Chondrocyte (in vitro differentiated cells): ENCODE measurements around the gene SBK2. TPM values are rescaled to one million over a fixed set of nuclear protein-coding genes. Genes with fewer than 3 reads are reported as not detected.
"Not testable (repeated sequence)": the region's sequence is repeated elsewhere in the genome, so short reads cannot be mapped to it uniquely, and the experiment has no call there.

ENCODE experiments used
- DNase-seq: peaks from one replicate; pipeline ENCODE4 v3.0.0; 2021; ENCODE audit warnings: mixed read lengths, low spot score
- H3K27ac Mint-ChIP-seq: one replicate; pipeline ENCODE4 v1.8.0; 2021; ENCODE audit warnings: mild to moderate bottlenecking, moderate library complexity, mixed read lengths; ENCODE audit not compliant: unreplicated experiment
- H3K27me3 Mint-ChIP-seq: 2 replicates; pipeline ENCODE4 v1.8.0; 2021; ENCODE audit warnings: low read depth, mixed read lengths
- H3K36me3 Mint-ChIP-seq: 2 replicates; pipeline ENCODE4 v1.8.0; 2021; ENCODE audit warnings: low read depth, mixed read lengths
- H3K4me1 Mint-ChIP-seq: 2 replicates; pipeline ENCODE4 v1.8.0; 2021; ENCODE audit warnings: low read depth, mild to moderate bottlenecking, mixed read lengths
- H3K4me3 Mint-ChIP-seq: one replicate; pipeline ENCODE4 v1.8.0; 2021; ENCODE audit warnings: mild to moderate bottlenecking, moderate library complexity, mixed read lengths; ENCODE audit not compliant: unreplicated experiment
- H3K9me3 Mint-ChIP-seq: 2 replicates; pipeline ENCODE4 v1.8.0; 2021; ENCODE audit warnings: low read depth, mixed read lengths
- long read RNA-seq: library from polyadenylated mRNA; stranded (forward); transcript quantifications from one replicate; pipeline ENCODE4 v2.0.0, GENCODE V29; 2021
- total RNA-seq: library from RNA; stranded (reverse); gene quantifications from 3 replicates; pipeline ENCODE4 v1.2.1, GENCODE V29; 2021
- TF ChIP-seq, protein P1 (sequence below): fragments of 200-600 bp; sonication (generic); IDR thresholded peaks from 2 replicates; pipeline ENCODE4 v1.5.0; 2021; ENCODE audit warnings: antibody characterized with exemption, mild to moderate bottlenecking, moderate library complexity

Gene SBK2, protein sequence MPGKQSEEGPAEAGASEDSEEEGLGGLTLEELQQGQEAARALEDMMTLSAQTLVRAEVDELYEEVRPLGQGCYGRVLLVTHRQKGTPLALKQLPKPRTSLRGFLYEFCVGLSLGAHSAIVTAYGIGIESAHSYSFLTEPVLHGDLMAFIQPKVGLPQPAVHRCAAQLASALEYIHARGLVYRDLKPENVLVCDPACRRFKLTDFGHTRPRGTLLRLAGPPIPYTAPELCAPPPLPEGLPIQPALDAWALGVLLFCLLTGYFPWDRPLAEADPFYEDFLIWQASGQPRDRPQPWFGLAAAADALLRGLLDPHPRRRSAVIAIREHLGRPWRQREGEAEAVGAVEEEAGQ
- total RNA-seq, result not detected in 3 replicates
- long read RNA-seq, result 0 reads

DNA sequence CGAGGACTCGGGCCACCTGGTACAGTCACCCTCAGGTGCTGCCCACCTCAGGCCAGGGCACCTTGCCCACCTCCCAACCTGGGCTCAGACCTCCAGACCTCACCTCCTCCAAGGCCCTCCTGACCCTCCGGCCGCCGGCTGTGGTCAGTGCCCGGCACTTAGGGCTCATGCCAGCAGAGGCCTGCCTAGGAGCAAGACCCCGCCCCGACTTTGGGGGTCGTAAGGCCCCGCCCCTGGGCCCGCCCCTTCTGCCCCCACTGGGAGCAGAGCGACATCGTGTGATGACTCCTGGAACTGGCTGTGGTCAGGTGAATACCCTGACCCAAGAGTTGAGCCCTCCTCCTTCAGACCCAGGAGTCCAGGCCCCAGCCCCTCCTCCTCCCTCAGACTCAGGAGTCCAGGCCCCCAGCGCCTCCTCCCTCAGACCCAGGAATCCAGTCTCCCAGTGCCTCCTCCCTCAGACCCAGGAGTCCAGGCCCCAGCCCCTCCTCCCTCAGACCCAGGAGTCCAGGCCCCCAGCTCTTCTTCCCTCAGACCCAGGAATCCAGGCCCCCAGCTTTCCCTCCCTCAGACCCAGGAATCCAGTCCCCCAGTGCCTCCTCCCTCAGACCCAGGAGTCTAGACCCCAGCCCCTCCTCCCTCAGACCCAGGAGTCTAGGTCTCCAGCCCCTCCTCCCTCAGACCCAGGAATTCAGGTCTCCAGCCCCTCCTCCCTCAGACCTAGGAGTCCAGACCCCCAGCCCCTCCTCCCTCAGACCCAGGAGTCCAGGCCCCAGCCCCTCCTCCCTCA is at the start of gene SBK2:
Gene SBK2 (minus strand): TSS at position 183 of the 790 bp plus-strand sequence. CDS start 839 bp downstream, outside the sequence.
- Mint-ChIP-seq H3K9me3 (peaks cover 5% of the 10 kb centered on the region), H3K27me3 (no peaks in the 10 kb centered on the region), H3K27ac (no peak within 1 kb of the TSS), H3K4me1 (no peaks in the 10 kb centered on the region), H3K4me3 (no peak within 1 kb of the TSS), H3K36me3 (no peaks in the 10 kb centered on the region)
- no peak for DNase-seq
- TF ChIP-seq, protein P1, sequence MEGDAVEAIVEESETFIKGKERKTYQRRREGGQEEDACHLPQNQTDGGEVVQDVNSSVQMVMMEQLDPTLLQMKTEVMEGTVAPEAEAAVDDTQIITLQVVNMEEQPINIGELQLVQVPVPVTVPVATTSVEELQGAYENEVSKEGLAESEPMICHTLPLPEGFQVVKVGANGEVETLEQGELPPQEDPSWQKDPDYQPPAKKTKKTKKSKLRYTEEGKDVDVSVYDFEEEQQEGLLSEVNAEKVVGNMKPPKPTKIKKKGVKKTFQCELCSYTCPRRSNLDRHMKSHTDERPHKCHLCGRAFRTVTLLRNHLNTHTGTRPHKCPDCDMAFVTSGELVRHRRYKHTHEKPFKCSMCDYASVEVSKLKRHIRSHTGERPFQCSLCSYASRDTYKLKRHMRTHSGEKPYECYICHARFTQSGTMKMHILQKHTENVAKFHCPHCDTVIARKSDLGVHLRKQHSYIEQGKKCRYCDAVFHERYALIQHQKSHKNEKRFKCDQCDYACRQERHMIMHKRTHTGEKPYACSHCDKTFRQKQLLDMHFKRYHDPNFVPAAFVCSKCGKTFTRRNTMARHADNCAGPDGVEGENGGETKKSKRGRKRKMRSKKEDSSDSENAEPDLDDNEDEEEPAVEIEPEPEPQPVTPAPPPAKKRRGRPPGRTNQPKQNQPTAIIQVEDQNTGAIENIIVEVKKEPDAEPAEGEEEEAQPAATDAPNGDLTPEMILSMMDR, result peak; percentile 29

DNA sequence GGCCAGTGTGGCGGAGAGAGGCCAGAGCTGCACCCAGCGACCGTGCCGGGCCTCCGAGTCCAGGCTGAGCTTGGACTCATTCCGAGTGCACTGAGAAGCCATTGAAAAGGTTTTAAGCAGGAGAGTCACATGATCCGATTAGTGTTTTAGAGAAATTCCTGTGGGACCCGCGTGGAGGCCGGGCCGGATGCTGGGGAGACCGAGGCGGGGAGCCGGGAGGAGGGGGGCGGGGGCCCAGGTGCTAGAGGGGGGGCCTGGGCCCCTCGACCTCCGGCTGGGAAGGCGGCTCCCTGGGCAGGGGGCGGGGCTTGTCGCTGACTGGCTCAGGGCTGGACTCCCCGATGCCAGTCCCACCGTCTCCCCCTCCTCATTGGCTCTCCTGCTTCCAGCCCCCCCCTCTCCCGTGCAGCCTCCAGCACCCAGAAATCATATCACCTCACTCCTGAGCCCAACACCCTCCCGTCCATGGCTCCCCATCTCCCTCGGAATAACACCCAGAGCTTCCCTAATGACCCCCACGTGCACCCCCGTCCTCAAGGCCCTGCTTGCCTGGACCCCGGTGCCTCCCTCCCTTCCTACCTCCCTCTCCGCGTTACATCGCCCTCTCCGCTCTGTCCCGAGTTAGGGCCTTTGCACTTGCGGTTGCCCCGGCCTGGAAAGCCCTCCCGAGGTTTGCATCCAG is 48.9 kb upstream of the SBK2 start:
- Mint-ChIP-seq H3K9me3 (no peaks in the 10 kb centered on the region), H3K27me3 (no peaks in the 10 kb centered on the region), H3K4me3 (peak overlapping the region; percentile 74), H3K4me1 (peaks cover 37% of the 10 kb centered on the region), H3K27ac (peak overlapping the region; percentile 95), H3K36me3 (no peaks in the 10 kb centered on the region)
- TF ChIP-seq, protein P1, result no peak
- DNase-seq, result no peak

DNA sequence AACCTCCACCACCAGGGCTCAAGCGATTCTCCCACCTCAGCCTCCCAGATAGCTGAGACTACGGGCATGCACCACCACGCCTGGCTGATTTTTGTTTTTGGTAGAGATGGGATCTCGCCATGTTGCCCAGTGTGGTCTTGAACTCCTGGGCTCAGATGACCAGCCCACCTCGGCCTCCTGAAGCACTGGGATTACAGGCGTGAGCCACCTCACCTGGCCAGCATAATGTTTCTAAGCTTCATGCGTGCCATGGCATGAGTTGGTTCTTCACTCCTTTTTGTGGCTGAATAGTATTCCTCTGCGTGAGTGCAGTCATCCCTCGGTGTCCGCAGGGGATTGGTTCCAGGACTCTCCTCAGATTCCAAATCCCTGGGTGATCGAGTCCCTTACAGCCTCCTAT is 47.9 kb upstream of the SBK2 start:
- peaks cover under 1% of the 10 kb centered on the region for H3K36me3 Mint-ChIP-seq
- H3K27me3 Mint-ChIP-seq, result no peaks in the 10 kb centered on the region
- no peak for DNase-seq
- H3K4me1 Mint-ChIP-seq, result peaks cover 39% of the 10 kb centered on the region
- no peak overlapping the region for H3K4me3 Mint-ChIP-seq
- H3K27ac Mint-ChIP-seq, result no peak overlapping the region
- H3K9me3 Mint-ChIP-seq, result no peaks in the 10 kb centered on the region
- TF ChIP-seq, protein P1, result no peak

DNA sequence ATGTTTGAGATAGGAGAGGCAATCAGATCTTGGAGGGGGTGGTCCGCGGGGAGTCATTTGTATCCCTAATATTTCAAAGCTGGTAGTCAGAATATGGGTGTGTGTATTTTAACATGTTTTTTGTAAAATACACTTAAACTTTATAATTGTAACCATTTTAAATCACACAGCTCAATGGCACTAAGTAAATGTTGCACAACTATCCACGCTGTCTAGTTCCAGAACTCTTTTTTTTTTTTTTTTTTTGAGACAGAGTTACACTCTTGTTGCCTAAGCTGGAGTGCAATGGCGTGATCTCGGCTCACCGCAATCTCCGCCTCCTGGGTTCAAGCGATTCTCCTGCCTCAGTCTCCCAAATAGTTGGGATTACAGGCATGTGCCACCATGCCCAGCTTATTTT is 47.0 kb upstream of the SBK2 start:
- not testable (repeated sequence) for H3K9me3 Mint-ChIP-seq, DNase-seq, H3K27me3 Mint-ChIP-seq, H3K27ac Mint-ChIP-seq, H3K4me3 Mint-ChIP-seq, H3K36me3 Mint-ChIP-seq
- peaks cover 44% of the 10 kb centered on the region for H3K4me1 Mint-ChIP-seq

DNA sequence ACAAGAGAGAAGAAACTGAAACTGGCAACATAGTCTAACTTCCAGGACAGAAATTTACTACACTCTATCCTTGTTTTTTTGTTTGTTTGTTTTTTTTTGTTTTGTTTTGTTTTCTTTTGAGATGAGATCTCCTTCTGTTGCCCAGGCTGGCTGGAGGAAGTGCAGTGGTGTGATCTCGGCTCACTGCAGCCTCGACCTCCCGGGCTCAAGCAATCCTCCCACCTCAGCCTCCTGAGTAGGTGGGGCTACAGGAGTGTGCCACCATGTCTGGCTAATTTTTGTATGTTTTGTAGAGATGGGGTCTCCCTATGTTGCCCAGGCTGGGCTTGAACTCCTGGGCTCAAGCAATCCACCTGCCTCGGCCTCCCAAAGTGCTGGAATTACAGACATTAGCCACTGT is 45.4 kb upstream of the SBK2 start:
- H3K27ac Mint-ChIP-seq, result peak overlapping the region; percentile 63
- peaks cover 41% of the 10 kb centered on the region for H3K4me1 Mint-ChIP-seq
- not testable (repeated sequence) for H3K36me3 Mint-ChIP-seq, H3K9me3 Mint-ChIP-seq, H3K27me3 Mint-ChIP-seq, DNase-seq
- peak overlapping the region; percentile 0 for H3K4me3 Mint-ChIP-seq

DNA sequence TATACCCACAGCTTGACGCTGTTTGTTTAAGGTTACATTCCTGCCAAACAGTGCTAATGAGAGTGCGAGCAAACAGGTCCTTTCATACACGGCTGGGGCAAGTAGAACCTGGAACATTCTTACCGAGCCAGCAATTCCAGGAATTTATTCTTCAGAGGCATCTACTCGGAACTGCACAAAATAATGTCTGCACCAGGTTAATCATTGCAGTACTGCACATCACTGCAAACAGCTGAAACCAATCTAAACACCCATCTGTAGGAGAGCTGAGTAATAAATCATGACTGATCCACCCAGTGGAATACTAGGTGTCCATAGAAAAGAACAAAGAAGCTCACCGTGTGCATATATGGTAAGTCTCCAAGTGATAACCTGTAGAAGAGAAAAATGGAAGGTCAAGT is 44.9 kb upstream of the SBK2 start:
- Mint-ChIP-seq H3K27me3 (no peaks in the 10 kb centered on the region), H3K9me3 (no peaks in the 10 kb centered on the region), H3K27ac (peak overlapping the region; percentile 83), H3K4me3 (peak overlapping the region; percentile 97), H3K36me3 (peaks cover 13% of the 10 kb centered on the region), H3K4me1 (peaks cover 39% of the 10 kb centered on the region)
- DNase-seq, result no peak
- TF ChIP-seq, protein P1, result no peak
